ENCODE results near the gene TMEM176A. TPM values are rescaled to one million over a fixed set of nuclear protein-coding genes. Genes with fewer than 3 reads are reported as not detected.

Gene TMEM176A
- total and polyA plus RNA-seq, 2 experiments from 2014 or later, result 0.34 TPM; not detected in 1

GRCh38 chr7:150805864-150806263, 5.3 kb downstream of the TMEM176A start:
- no peaks in the 10 kb centered on the region for H3K79me2 ChIP-seq (replicated peaks; ENCODE audit: insufficient read depth)
- Mint-ChIP-seq H3K4me3 (no peak overlapping the region), H3K27ac (no peak overlapping the region), H3K9me3 (peaks cover 17% of the 10 kb centered on the region), H3K36me3 (ENCODE audit: low read depth) (peaks cover 10% of the 10 kb centered on the region; the same call in 2 of the 3 replicates), H3K27me3 (ENCODE audit: insufficient read depth, low read depth, poor library complexity) (peaks cover 19% of the 10 kb centered on the region), H3K4me1 (peaks cover 8% of the 10 kb centered on the region; the same call in 2 of the 3 replicates)
- H3K36me3 ChIP-seq (ENCODE audit: insufficient read depth), result no peaks in the 10 kb centered on the region
- H4K20me1 ChIP-seq (replicated peaks; ENCODE audit: insufficient read depth), result peaks cover 3% of the 10 kb centered on the region; the same call in 1 of the 2 replicates
- no peak overlapping the region for H3K4me2 ChIP-seq
- no peak overlapping the region for H3K27ac ChIP-seq (ENCODE audit: low read depth)
- no peak for TF ChIP-seq STAT1 (IDR thresholded peaks at IDR 0.05; ENCODE audit: unreplicated experiment)
- TF ChIP-seq ZNF114 (CRISPR knock-in tag; IDR thresholded peaks at IDR 0.05), result no peak
- no peak for TF ChIP-seq POLR2AphosphoS5 (IDR thresholded peaks at IDR 0.05; ENCODE audit: low read depth)
- no peak for TF ChIP-seq NANOG (IDR thresholded peaks at IDR 0.05; ENCODE audit: borderline replicate concordance)
- TF ChIP-seq ETS1 (IDR thresholded peaks at IDR 0.05), result no peak
- no peak for TF ChIP-seq CTCF (conservative IDR thresholded peaks at IDR 0.05; ENCODE audit: low read depth in 2 of 2)
- TF ChIP-seq JUNB (IDR thresholded peaks at IDR 0.05; ENCODE audit: unreplicated experiment), result no peak
- no peak for TF ChIP-seq ZNF462 (CRISPR knock-in tag; IDR thresholded peaks at IDR 0.05)
- TF ChIP-seq EZH2phosphoT487 (IDR thresholded peaks at IDR 0.05; ENCODE audit: unreplicated experiment), result no peak
- TF ChIP-seq REST (IDR thresholded peaks at IDR 0.05; ENCODE audit: unreplicated experiment), result no peak
- no peak for TF ChIP-seq EZH2 (IDR thresholded peaks at IDR 0.05; ENCODE audit: low read depth, unreplicated experiment)
- no peak for TF ChIP-seq ZNF331 (CRISPR knock-in tag; IDR thresholded peaks at IDR 0.05; ENCODE audit: low read depth)
- no peak for TF ChIP-seq CREB1 (CRISPR knock-in tag; IDR thresholded peaks at IDR 0.05; ENCODE audit: low read depth)
- no peaks in the 10 kb centered on the region for H3K9me2 ChIP-seq (ENCODE audit: insufficient read depth)
- DNase-seq (ENCODE audit: low spot score), result no peak
- no peak overlapping the region for H2AFZ ChIP-seq
- no peaks in the 10 kb centered on the region for H3K4me1 ChIP-seq (ENCODE audit: insufficient read depth)
- H3F3A ChIP-seq (replicated peaks; ENCODE audit: low read depth), result no peaks in the 10 kb centered on the region
- ATAC-seq, result no peak
- peaks cover 34% of the 10 kb centered on the region for H3K27me3 ChIP-seq (ENCODE audit: insufficient read depth)
- H3K4me3 ChIP-seq, result no peak overlapping the region
